Activated naive CD8-positive, alpha-beta T cell treated with anti-CD3 and anti-CD28 coated beads, Interleukin-2, amount 50 U/mL, for 24 hours (primary cell): Measurements from ENCODE around the gene RRP12.

Source experiments
- ATAC-seq: fragments of 150-1000 bp; cut with Tn5 transposase; one replicate; pipeline ENCODE4 v1.10.0; 2021
- DNase-seq: peaks from one replicate; pipeline ENCODE4 v3.0.0; 2021
- H3K27ac Mint-ChIP-seq: one replicate; pipeline ENCODE4 v1.8.0; 2021; ENCODE audit warnings: mild to moderate bottlenecking, mixed read lengths
- H3K27me3 Mint-ChIP-seq: one replicate; pipeline ENCODE4 v1.8.0; 2021; ENCODE audit warnings: mixed read lengths
- H3K36me3 Mint-ChIP-seq: one replicate; pipeline ENCODE4 v1.8.0; 2021; ENCODE audit warnings: low read depth, mixed read lengths
- H3K4me1 Mint-ChIP-seq: one replicate; pipeline ENCODE4 v1.8.0; 2021; ENCODE audit warnings: mixed read lengths
- H3K4me3 Mint-ChIP-seq: one replicate; pipeline ENCODE4 v1.8.0; 2021; ENCODE audit warnings: mild to moderate bottlenecking, moderate library complexity, mixed read lengths
- H3K9me3 Mint-ChIP-seq: one replicate; pipeline ENCODE4 v1.8.0; 2021; ENCODE audit warnings: mixed read lengths

RRP12 gene

DNA sequence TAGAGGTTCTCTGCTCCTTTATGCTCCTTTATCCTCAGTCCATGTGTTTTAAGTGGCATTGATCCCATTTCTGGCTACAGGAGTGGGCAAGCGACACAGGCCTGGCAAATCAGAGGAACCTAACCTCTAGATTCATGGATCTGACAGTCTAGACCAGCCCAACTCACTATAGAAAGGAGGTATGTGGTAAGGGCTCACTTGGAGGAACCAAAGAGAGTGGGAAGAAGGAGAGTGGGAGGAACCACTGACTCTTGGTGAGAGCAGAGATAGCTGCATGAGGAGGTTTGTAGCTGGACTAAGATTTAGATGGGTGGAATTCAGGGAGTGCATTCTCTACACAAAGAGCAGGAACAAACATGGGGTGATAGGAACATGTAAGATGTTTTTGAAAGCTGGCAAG, 93.7 kb downstream of the RRP12 start:
- no peak overlapping the region for H3K27ac Mint-ChIP-seq
- no peak for DNase-seq

More for the DNA sequence above, 93.7 kb downstream of the RRP12 start:
- Mint-ChIP-seq H3K27me3 (no peaks in the 10 kb centered on the region), H3K9me3 (no peaks in the 10 kb centered on the region), H3K4me1 (no peaks in the 10 kb centered on the region), H3K4me3 (no peak overlapping the region), H3K36me3 (no peaks in the 10 kb centered on the region)
- no peak for ATAC-seq
